Karpas-422 (cell line): Measurements from ENCODE around the gene AKAP8L. TPM values are rescaled to one million over a fixed set of nuclear protein-coding genes. Genes with fewer than 3 reads are reported as not detected.
"Not testable (repeated sequence)": the region's sequence is repeated elsewhere in the genome, so short reads cannot be mapped to it uniquely, and the experiment has no call there.

Experiments used
- DNase-seq: peaks from one replicate; pipeline ENCODE4 v3.0.0-alpha.2; 2015
- H2AFZ ChIP-seq: fragments of 200-600 bp; sonication (generic); 2 replicates; pipeline ENCODE4 v1.6.1; 2014; ENCODE audit warnings: antibody characterized with exemption, low read length, mixed read lengths
- H3K27ac ChIP-seq: fragments of 200-600 bp; sonication (generic); 2 replicates; pipeline ENCODE4 v1.5.1; 2014; ENCODE audit warnings: mild to moderate bottlenecking, low read length, moderate library complexity
- H3K27me3 ChIP-seq: fragments of 200-600 bp; sonication (generic); 2 replicates; pipeline ENCODE4 v1.6.1; 2014; ENCODE audit warnings: low read length, mixed read lengths
- H3K36me3 ChIP-seq: fragments of 200-600 bp; sonication (generic); 2 replicates; pipeline ENCODE4 v1.6.1; 2014; ENCODE audit warnings: low read length, mixed read lengths; ENCODE audit not compliant: insufficient read depth
- H3K4me1 ChIP-seq: fragments of 200-600 bp; sonication (generic); 2 replicates; pipeline ENCODE4 v1.6.1; 2014; ENCODE audit warnings: mild to moderate bottlenecking, low read length, mixed read lengths
- H3K4me2 ChIP-seq: fragments of 200-600 bp; sonication (generic); 2 replicates; pipeline ENCODE4 v1.6.1; 2014; ENCODE audit warnings: low read length, low read depth, mild to moderate bottlenecking; ENCODE audit not compliant: poor library complexity, severe bottlenecking
- H3K4me3 ChIP-seq: fragments of 200-600 bp; sonication (generic); 2 replicates; pipeline ENCODE4 v1.5.1; 2014; ENCODE audit warnings: mild to moderate bottlenecking, antibody characterized with exemption, low read length, mixed read lengths
- H3K79me2 ChIP-seq: fragments of 200-600 bp; sonication (generic); 2 replicates; pipeline ENCODE4 v1.6.1; 2014; ENCODE audit warnings: mild to moderate bottlenecking, low read length, mixed read lengths
- H3K9ac ChIP-seq: fragments of 200-600 bp; sonication (generic); 2 replicates; pipeline ENCODE4 v1.6.0; 2014; ENCODE audit warnings: low read length
- H3K9me2 ChIP-seq: fragments of 200-600 bp; sonication (generic), shearing (Covaris generic); replicated peaks from 2 replicates; pipeline ENCODE4 v1.6.0; 2014; ENCODE audit warnings: mild to moderate bottlenecking, low read length, moderate library complexity; ENCODE audit not compliant: insufficient read depth
- H3K9me3 ChIP-seq: fragments of 300-700, 200-600 bp; sonication (generic); 2 replicates; pipeline ENCODE4 v1.6.1; 2014; ENCODE audit warnings: low read length, mixed read lengths
- H4K20me1 ChIP-seq: fragments of 200-600 bp; sonication (generic); 2 replicates; pipeline ENCODE4 v1.6.1; 2014; ENCODE audit warnings: mild to moderate bottlenecking, antibody characterized with exemption, low read length, low read depth; ENCODE audit not compliant: insufficient read depth
- total RNA-seq: library from RNA; depleted of rRNA; stranded (reverse); fragments of >200 nt; shearing (Covaris generic); gene quantifications from 2 replicates; pipeline ENCODE4 v1.2.3, GENCODE V29; 2014; ENCODE audit warnings: low replicate concordance

Gene AKAP8L
- total RNA-seq, 1 experiment from 2014 or later, result 82.4 TPM

- not testable (repeated sequence) for H3K9me2 ChIP-seq, H3K27ac ChIP-seq, H3K4me2 ChIP-seq, H2AFZ ChIP-seq, H3K9me3 ChIP-seq, H3K27me3 ChIP-seq, H3K9ac ChIP-seq, H3K4me1 ChIP-seq, H3K4me3 ChIP-seq, H4K20me1 ChIP-seq, DNase-seq, H3K36me3 ChIP-seq
- H3K79me2 ChIP-seq, result peaks cover 13% of the 10 kb centered on the region
These were observed 77.5 kb downstream of the AKAP8L start for GRCh38 chr19:15341328-15341727.

GRCh38 chr19:15340086-15340485, 78.7 kb downstream of the AKAP8L start:
- no peaks in the 10 kb centered on the region for H3K27me3 ChIP-seq
- no peak overlapping the region for H2AFZ ChIP-seq
- no peaks in the 10 kb centered on the region for H4K20me1 ChIP-seq
- no peaks in the 10 kb centered on the region for H3K9me3 ChIP-seq
- no peaks in the 10 kb centered on the region for H3K9me2 ChIP-seq
- peaks cover 20% of the 10 kb centered on the region for H3K79me2 ChIP-seq
- no peak overlapping the region for H3K27ac ChIP-seq
- no peak overlapping the region for H3K4me2 ChIP-seq
- H3K4me1 ChIP-seq, result no peaks in the 10 kb centered on the region
- H3K36me3 ChIP-seq, result 0 out of 2 replicates have a peak, but pooled peaks cover 2% of the 10 kb centered on the region
- H3K9ac ChIP-seq, result no peak overlapping the region
- DNase-seq, result no peak
- H3K4me3 ChIP-seq, result no peak overlapping the region

GRCh38 chr19:15337202-15337601, 81.6 kb downstream of the AKAP8L start:
- H3K9me2 ChIP-seq, result no peaks in the 10 kb centered on the region
- no peak overlapping the region for H3K9ac ChIP-seq
- no peaks in the 10 kb centered on the region for H3K27me3 ChIP-seq
- no peak overlapping the region for H2AFZ ChIP-seq
- peaks cover 14% of the 10 kb centered on the region for H3K4me1 ChIP-seq
- DNase-seq, result no peak
- H3K9me3 ChIP-seq, result no peaks in the 10 kb centered on the region
- no peaks in the 10 kb centered on the region for H3K36me3 ChIP-seq
- H3K4me3 ChIP-seq, result no peak overlapping the region
- H3K79me2 ChIP-seq, result peaks cover 41% of the 10 kb centered on the region
- H4K20me1 ChIP-seq, result no peaks in the 10 kb centered on the region
- H3K27ac ChIP-seq, result no peak overlapping the region
- H3K4me2 ChIP-seq, result no peak overlapping the region

- Histone ChIP-seq H3K79me2 (peaks cover 48% of the 10 kb centered on the region), H3K4me1 (peaks cover 14% of the 10 kb centered on the region)
- not testable (repeated sequence) for H3K27ac ChIP-seq, H3K4me2 ChIP-seq, H2AFZ ChIP-seq, H4K20me1 ChIP-seq, H3K9me2 ChIP-seq, H3K27me3 ChIP-seq, H3K9ac ChIP-seq, DNase-seq, H3K36me3 ChIP-seq, H3K4me3 ChIP-seq, H3K9me3 ChIP-seq
These were observed 82.8 kb downstream of the AKAP8L start for GRCh38 chr19:15335992-15336391.

- peak within 1 kb of the TSS; percentile 99 for H3K9ac ChIP-seq
- peaks cover 49% of the 10 kb centered on the region for H3K4me1 ChIP-seq
- H2AFZ ChIP-seq, result peak within 1 kb of the TSS; percentile 81; the same call in 1 of the 2 replicates
- peaks cover 72% of the 10 kb centered on the region for H3K79me2 ChIP-seq
- no peaks in the 10 kb centered on the region for H3K9me2 ChIP-seq
- H3K4me3 ChIP-seq, result peak within 1 kb of the TSS; percentile 98
- H3K36me3 ChIP-seq, result no peaks in the 10 kb centered on the region
- peak; percentile 92 for DNase-seq
- no peaks in the 10 kb centered on the region for H3K27me3 ChIP-seq
- H4K20me1 ChIP-seq, result peaks cover 38% of the 10 kb centered on the region
- H3K9me3 ChIP-seq, result no peaks in the 10 kb centered on the region
- peak within 1 kb of the TSS; percentile 86 for H3K27ac ChIP-seq
- H3K4me2 ChIP-seq, result peak within 1 kb of the TSS; percentile 92
These were observed 86.3 kb downstream of the AKAP8L start, which contains the start of gene BRD4 for GRCh38 chr19:15332311-15332996. TSS of gene BRD4 (minus strand) at chr19:15332539. CDS start at chr19:15273099, 59,440 bp downstream.

- peaks cover 46% of the 10 kb centered on the region for H4K20me1 ChIP-seq
- DNase-seq, result peak; percentile 83
- peaks cover 57% of the 10 kb centered on the region for H3K4me1 ChIP-seq
- H3K9me3 ChIP-seq, result no peaks in the 10 kb centered on the region
- H3K36me3 ChIP-seq, result no peaks in the 10 kb centered on the region
- H2AFZ ChIP-seq, result no peak overlapping the region
- H3K9ac ChIP-seq, result peak overlapping the region; percentile 99
- H3K4me3 ChIP-seq, result peak overlapping the region; percentile 94
- H3K27me3 ChIP-seq, result no peaks in the 10 kb centered on the region
- H3K4me2 ChIP-seq, result peak overlapping the region; percentile 76
- H3K27ac ChIP-seq, result peak overlapping the region; percentile 69
- H3K9me2 ChIP-seq, result no peaks in the 10 kb centered on the region
- H3K79me2 ChIP-seq, result peaks cover 79% of the 10 kb centered on the region
These were observed 87.1 kb downstream of the AKAP8L start for GRCh38 chr19:15331419-15332310.

GRCh38 chr19:15330801-15331418, 87.9 kb downstream of the AKAP8L start:
- no peaks in the 10 kb centered on the region for H3K36me3 ChIP-seq
- H3K9me3 ChIP-seq, result no peaks in the 10 kb centered on the region
- peak overlapping the region; percentile 69 for H3K27ac ChIP-seq
- H3K79me2 ChIP-seq, result peaks cover 84% of the 10 kb centered on the region
- peak overlapping the region; percentile 94 for H3K4me3 ChIP-seq
- peaks cover 61% of the 10 kb centered on the region for H3K4me1 ChIP-seq
- peaks cover 53% of the 10 kb centered on the region for H4K20me1 ChIP-seq
- H2AFZ ChIP-seq, result no peak overlapping the region
- H3K4me2 ChIP-seq, result peak overlapping the region; percentile 76
- H3K27me3 ChIP-seq, result no peaks in the 10 kb centered on the region
- H3K9ac ChIP-seq, result peak overlapping the region; percentile 99
- no peak for DNase-seq
- no peaks in the 10 kb centered on the region for H3K9me2 ChIP-seq
